ENCODE measurements around the gene RYR3. TPM values are rescaled to one million over a fixed set of nuclear protein-coding genes. Genes with fewer than 3 reads are reported as not detected.
A peak's percentile ranks its signal among the peaks of the same experiment; 100 is the strongest.

The RYR3 gene
- total RNA-seq, 4 donors from 2014 or later = 0.65 to 7.5 (median 2.6) TPM

DNA sequence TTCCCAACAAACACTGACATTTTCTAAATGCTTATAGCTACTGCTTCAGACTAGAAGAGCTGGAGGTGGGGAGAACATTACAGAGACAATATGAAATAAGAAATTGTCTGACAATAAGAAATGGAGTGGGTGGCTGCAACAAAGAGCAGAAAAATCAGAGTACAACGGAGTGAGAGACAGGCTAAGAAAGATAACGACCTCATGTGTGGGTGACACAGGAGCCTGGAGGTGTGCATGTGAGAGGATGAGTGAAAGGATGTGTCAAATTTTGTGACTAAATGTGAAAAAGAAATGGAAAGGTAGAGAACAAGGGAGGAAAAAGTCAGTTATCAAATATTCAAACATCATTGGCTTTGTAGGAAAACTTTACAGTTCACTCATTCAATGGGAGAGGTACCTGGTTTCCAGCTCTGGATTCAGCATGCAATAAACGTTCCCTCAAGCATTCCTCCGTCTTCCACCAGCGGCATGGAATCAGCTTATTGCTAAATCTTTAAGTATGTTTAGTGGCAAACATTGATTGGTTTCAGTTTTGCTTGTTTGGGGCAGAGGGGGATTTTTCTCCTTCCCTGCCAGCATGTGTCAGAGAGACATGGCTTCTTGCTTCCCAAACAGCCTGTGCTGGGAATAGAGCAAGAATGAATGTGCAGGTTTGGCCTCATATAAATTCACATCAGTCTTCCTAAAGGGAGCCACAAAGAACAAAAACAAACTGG, 553.8 kb downstream of the RYR3 start:
- no peak for TF ChIP-seq CTCF (IDR thresholded peaks at IDR 0.05)
- no peak for DNase-seq (ENCODE audit: low spot score)
- ATAC-seq (ENCODE audit: low FRiP score) = no peak

DNA sequence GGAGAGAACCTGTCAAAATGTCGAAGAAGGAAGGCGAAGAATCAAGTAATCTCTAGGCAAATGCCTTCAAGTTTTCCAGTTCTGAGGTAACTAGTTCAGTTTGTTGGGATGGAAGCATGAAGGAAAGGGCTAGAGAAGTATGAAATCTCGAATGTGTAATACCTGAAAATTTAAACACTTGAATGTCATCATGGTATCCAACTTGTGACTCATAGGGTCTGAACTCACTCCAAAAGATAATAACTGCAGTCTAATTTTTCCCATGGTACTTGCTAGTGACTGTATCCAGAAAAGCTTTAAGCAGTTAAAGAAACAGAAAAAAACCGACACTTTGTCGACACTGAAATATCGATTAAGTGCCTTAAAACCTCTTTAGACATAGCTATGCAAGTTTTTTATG, 554.6 kb downstream of the RYR3 start:
- DNase-seq (ENCODE audit: low spot score) = no peak
- peak; percentile 54 for ATAC-seq (ENCODE audit: low FRiP score)
- TF ChIP-seq CTCF (IDR thresholded peaks at IDR 0.05) = no peak

DNA sequence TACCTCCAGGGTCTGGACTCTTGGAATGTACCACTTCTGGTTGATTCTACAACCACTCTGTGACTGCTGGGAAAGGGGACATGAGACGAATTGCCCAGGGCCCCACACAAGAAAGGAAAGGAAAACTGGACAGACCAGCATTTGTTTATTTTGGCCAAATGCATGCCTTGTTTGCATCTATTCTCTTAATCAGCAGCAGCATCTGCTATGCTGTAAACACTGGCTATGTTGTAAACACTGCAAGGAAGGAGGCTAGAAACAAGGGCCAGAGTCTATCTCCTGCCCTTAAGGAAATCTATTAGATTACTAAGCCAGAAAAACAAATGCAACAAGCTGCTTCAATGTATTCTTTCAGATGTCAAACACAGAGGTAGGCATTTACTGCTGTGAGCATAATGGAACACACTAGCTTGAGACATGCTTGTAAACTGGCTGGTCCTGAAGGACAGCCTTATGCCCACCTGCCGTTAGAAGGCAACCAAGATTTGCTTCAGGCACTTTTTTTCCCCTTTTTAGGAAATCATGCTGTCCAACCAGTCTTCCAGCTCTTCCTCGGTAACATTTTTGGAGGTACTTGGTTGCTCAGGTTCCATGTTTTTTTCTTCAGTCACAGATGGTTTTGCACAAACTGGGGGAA, 555.5 kb downstream of the RYR3 start:
- ATAC-seq (ENCODE audit: low FRiP score) = no peak

GRCh38 chr15:33871980-33872379, 561.2 kb downstream of the RYR3 start:
- TF ChIP-seq CTCF (IDR thresholded peaks at IDR 0.05) = no peak
- DNase-seq (ENCODE audit: low spot score) (no peak), ATAC-seq (ENCODE audit: low FRiP score) (no peak)

More for the DNA sequence above, 555.5 kb downstream of the RYR3 start:
- DNase-seq (ENCODE audit: low spot score) = no peak
- no peak for TF ChIP-seq CTCF (IDR thresholded peaks at IDR 0.05)

DNA sequence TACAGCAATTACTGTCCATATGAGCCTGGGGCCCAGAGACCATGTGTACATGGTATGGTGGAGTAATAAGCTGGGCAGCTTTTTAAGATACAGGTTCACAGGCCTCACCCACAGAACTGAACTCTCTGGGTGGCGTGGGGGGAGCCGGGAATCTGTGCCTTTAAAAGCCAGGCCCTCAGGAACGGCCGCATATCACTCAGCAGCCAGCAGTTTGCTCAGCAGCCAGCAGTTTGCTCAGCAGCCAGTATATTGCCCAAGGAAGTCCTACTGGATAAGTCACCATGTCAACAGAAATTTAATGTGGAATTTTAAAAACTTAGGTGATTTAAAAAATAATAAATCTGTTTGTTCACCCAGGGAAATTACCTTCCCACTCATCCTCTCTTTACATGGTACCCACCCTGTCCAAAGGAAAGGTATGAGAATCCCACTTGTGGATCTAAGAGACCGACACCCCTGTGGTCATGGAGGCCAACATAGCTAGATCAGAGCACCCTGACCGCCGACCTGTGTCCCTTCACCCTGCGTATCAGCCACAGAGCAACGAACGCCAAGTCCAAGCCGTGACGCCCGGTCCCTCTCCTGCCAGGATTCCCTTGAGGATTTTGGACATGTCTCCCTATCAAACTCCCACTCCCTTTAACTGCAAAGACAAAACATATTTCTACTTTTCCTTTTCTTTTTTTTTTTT, 561.8 kb downstream of the RYR3 start:
- ATAC-seq (ENCODE audit: low FRiP score) = no peak
- DNase-seq (ENCODE audit: low spot score) = no peak
- no peak for TF ChIP-seq CTCF (IDR thresholded peaks at IDR 0.05)

GRCh38 chr15:33874156-33874555, 563.4 kb downstream of the RYR3 start:
- DNase-seq (ENCODE audit: low spot score) = no peak

More at GRCh38 chr15:33874156-33874555, 563.4 kb downstream of the RYR3 start:
- no peak for ATAC-seq (ENCODE audit: low FRiP score)
- TF ChIP-seq CTCF (IDR thresholded peaks at IDR 0.05) = no peak
